GM12878 (cell line): Measurements from ENCODE around the gene CDYL2. TPM values are rescaled to one million over a fixed set of nuclear protein-coding genes. Genes with fewer than 3 reads are reported as not detected.

Experiments used
- ATAC-seq: fragments of 200-7000 bp; cut with Tn5 transposase; 3 replicates; pipeline ENCODE4 v1.9.1; 2020; ENCODE audit warnings: mild to moderate bottlenecking, moderate library complexity
- BruUV-seq: library from RNA; stranded (reverse); fragments of 400-500 nt; replicated peaks from 2 replicates; lab custom pipeline; 2021; lab: Mats Ljungman, UMichigan
- CTCF ChIA-PET: fragments of 300-600 bp; sonication (Branson Sonifier 250); formaldehyde crosslinking; extraction: SDS; loops from one replicate; lab custom pipeline; 2021; ENCODE audit warnings: inconsistent platforms; lab: Yijun Ruan, JAX
- POLR2A ChIA-PET: fragments of 350-600 bp; formaldehyde crosslinking; extraction: SDS; loops from one replicate; lab custom pipeline; 2021; ENCODE audit warnings: inconsistent platforms; lab: Charles Lee
- RAD21 ChIA-PET: fragments of 300-600 bp; sonication (Branson Sonifier 250); formaldehyde crosslinking; loops from one replicate; lab custom pipeline; 2023; ENCODE audit warnings: antibody characterized with exemption; ENCODE audit not compliant: unreplicated experiment; lab: Charles Lee
- SMC1A ChIA-PET: fragments of 300-600 bp; sonication (Branson Sonifier 250); formaldehyde crosslinking; loops from one replicate; lab custom pipeline; 2023; ENCODE audit not compliant: unreplicated experiment, uncharacterized antibody; lab: Charles Lee
- DNase-seq: peaks from one replicate; pipeline ENCODE4 v3.0.0-alpha.2; 2011; ENCODE audit warnings: low read depth, low spot score
- FAIRE-seq: peaks from 3 replicates; lab custom pipeline; 2011; peaks lifted over from hg19 to GRCh38; lab: Jason Lieb, UNC
- H2AFZ ChIP-seq: 2 replicates; pipeline ENCODE4 v1.6.0; 2011; ENCODE audit warnings: low read depth, low read length, control low read depth; ENCODE audit not compliant: control insufficient read depth
- H3K27ac ChIP-seq: 2 replicates; pipeline ENCODE4 v1.5.1; 2011; ENCODE audit warnings: control low read depth; ENCODE audit not compliant: control insufficient read depth, insufficient read depth
- H3K27me3 ChIP-seq, 2 experiments: replicated peaks in 1 of 2; 2 replicates each; pipeline versions ENCODE4 v1.6.0 to v1.6.1; 2011; ENCODE audit warnings: low read length in 1 of 2; ENCODE audit not compliant: control insufficient read depth in 2 of 2, insufficient read depth in 2 of 2
- H3K36me3 ChIP-seq, 2 experiments: 2 replicates each; pipeline ENCODE4 v1.5.1; 2011; ENCODE audit warnings: low read length in 1 of 2; ENCODE audit not compliant: control insufficient read depth in 2 of 2, insufficient read depth in 2 of 2
- H3K4me1 ChIP-seq: 2 replicates; pipeline ENCODE4 v1.6.1; 2011; ENCODE audit warnings: mild to moderate bottlenecking, low read length, moderate library complexity, mixed read lengths; ENCODE audit not compliant: control insufficient read depth, insufficient read depth
- H3K4me2 ChIP-seq: 2 replicates; pipeline ENCODE4 v1.6.0; 2011; ENCODE audit warnings: control low read depth; ENCODE audit not compliant: control insufficient read depth, insufficient read depth
- H3K4me3 ChIP-seq: fragments of 200-600 bp; sonication (generic); 2 replicates; pipeline ENCODE4 v1.5.1; 2016
- H3K79me2 ChIP-seq: 2 replicates; pipeline ENCODE4 v1.6.0; 2011; ENCODE audit warnings: low read length; ENCODE audit not compliant: control insufficient read depth, insufficient read depth
- H3K9ac ChIP-seq: 2 replicates; pipeline ENCODE4 v1.8.0; 2011; ENCODE audit warnings: low read length, control low read depth, mixed read lengths; ENCODE audit not compliant: control insufficient read depth, insufficient read depth
- H3K9me3 ChIP-seq: replicated peaks from 3 replicates; pipeline ENCODE4 v1.5.1; 2011; ENCODE audit warnings: mild to moderate bottlenecking, low read length; ENCODE audit not compliant: control insufficient read depth, insufficient read depth
- H4K20me1 ChIP-seq: 2 replicates; pipeline ENCODE4 v1.6.0; 2011; ENCODE audit not compliant: control insufficient read depth, insufficient read depth
- BHLHE40 ChIP-seq, 2 experiments: fragments of 450-650 bp in 1 of 2; IDR thresholded peaks; 2 replicates each; pipeline ENCODE4 v1.6.1; 2011 to 2017; ENCODE audit warnings: low read depth in 2 of 2, borderline replicate concordance in 1 of 2, improper control_type of control experiment in 1 of 2, low read length in 1 of 2, mild to moderate bottlenecking in 1 of 2
- EGR1 ChIP-seq, 2 experiments: IDR thresholded peaks; 1 replicate in 1 of 2; 2 replicates in 1 of 2; pipeline ENCODE4 v1.6.1; 2011 to 2012; ENCODE audit warnings: low read depth in 2 of 2, low read length in 2 of 2, borderline replicate concordance in 1 of 2, mild to moderate bottlenecking in 1 of 2, moderate library complexity in 1 of 2
- HDGF ChIP-seq: fragments of 450-650 bp; IDR thresholded peaks from 2 replicates; pipeline ENCODE4 v1.6.1; 2016; ENCODE audit warnings: antibody characterized with exemption
- HSF1 ChIP-seq: fragments of 150-350 bp; IDR thresholded peaks from 2 replicates; pipeline ENCODE4 v1.6.1; 2014; ENCODE audit warnings: mild to moderate bottlenecking, low read depth, low read length
- KAT2A ChIP-seq: conservative IDR thresholded peaks from 2 replicates; pipeline ENCODE4 v1.6.1; 2011; ENCODE audit warnings: low read depth, low read length; ENCODE audit not compliant: control insufficient read depth
- KLF5 ChIP-seq: fragments of 450-650 bp; IDR thresholded peaks from 2 replicates; pipeline ENCODE4 v1.6.1; 2014; ENCODE audit warnings: mild to moderate bottlenecking; ENCODE audit not compliant: partially characterized antibody
- MAX ChIP-seq: IDR thresholded peaks from 2 replicates; pipeline ENCODE4 v1.6.1; 2012; ENCODE audit warnings: low read depth, low read length, improper control_type of control experiment
- NKRF ChIP-seq: fragments of 450-650 bp; conservative IDR thresholded peaks from 2 replicates; pipeline ENCODE4 v1.6.1; 2017; ENCODE audit warnings: mild to moderate bottlenecking, moderate library complexity
- SUZ12 ChIP-seq: fragments of 200-600 bp; sonication (generic); IDR thresholded peaks from one replicate; pipeline ENCODE4 v1.6.1; 2018; ENCODE audit warnings: antibody characterized with exemption, mild to moderate bottlenecking; ENCODE audit not compliant: unreplicated experiment
- ZNF217 ChIP-seq: fragments of 450-650 bp; IDR thresholded peaks from 2 replicates; pipeline ENCODE4 v1.6.1; 2017; ENCODE audit warnings: antibody characterized with exemption, mild to moderate bottlenecking
- WGBS: methylation state at CpG from one replicate; pipeline ENCODE4 v1.1.6; 2016; ENCODE audit warnings: low lambda C conversion rate; ENCODE audit not compliant: insufficient replicate concordance, insufficient coverage; ENCODE audit errors: missing lambda C conversion rate; 5-methylcytosine and 5-hydroxymethylcytosine counted together
- in situ Hi-C: fragments of 300-500 bp; cut with MboI; formaldehyde crosslinking; loops from 9 replicates; pipeline ENCODE4 v1.14.3; 2018; ENCODE audit warnings: mixed read lengths
- intact Hi-C: fragments of 100-400 bp; cut with micrococcal nuclease; formaldehyde crosslinking; loops from one replicate; pipeline ENCODE4 v1.14.2; 2022; ENCODE audit not compliant: unreplicated experiment
- polyA plus RNA-seq, 11 experiments: library from polyadenylated mRNA; depleted of rRNA in 4 of 11; unstranded in 6 of 11; stranded (reverse) in 5 of 11; fragments of >200 nt; fragmentation: Nextera tagmentation in 4 of 11; fragmentation: Illumina TruSeq in 1 of 11; extraction: Ambion mirVana in 4 of 11; extraction: Trizol in 1 of 11; gene quantifications; 1 replicate in 1 of 11; 2 replicates in 10 of 11; pipeline versions ENCODE4 v1.2.1 to v1.2.3, GENCODE V29; 2011 to 2016; ENCODE audit warnings: inconsistent platforms in 2 of 11, missing spikeins in 2 of 11, low read depth in 1 of 11
- total RNA-seq, 4 experiments: library from RNA; depleted of rRNA in 3 of 4; stranded (reverse); fragments of >200 nt in 3 of 4; fragmentation: Illumina TruSeq in 1 of 4; extraction: Trizol in 1 of 4; gene quantifications; 2 replicates each; pipeline versions ENCODE4 v1.2.1 to v1.2.3, GENCODE V29; 2013 to 2021
- TF ChIP-seq, protein P1 (sequence below): IDR thresholded peaks from 2 replicates; pipeline ENCODE4 v1.6.1; 2012; ENCODE audit warnings: low read depth, low read length, improper control_type of control experiment

The CDYL2 gene
- total and polyA plus RNA-seq, 10 of the 15 experiments (the other 5 are each of a cell fraction or from before 2014, with no cell fraction given) = 0.27 to 22.9 (median 3.9) TPM

GRCh38 chr16:80610481-80611156 is 193.8 kb downstream of the CDYL2 start:
- WGBS = 68% methylated on average over 9 of the region's 9 CpGs
- no peak for ATAC-seq
- DNase-seq = no peak
- no peak for TF ChIP-seq HSF1
- no peak for TF ChIP-seq MAX
- in situ Hi-C loops = no loop called here
- Histone ChIP-seq H3K9me3 (peaks cover 2% of the 10 kb centered on the region; the same call in 1 of the 3 replicates), H3K4me3 (no peak overlapping the region), H3K4me1 (no peaks in the 10 kb centered on the region), H3K9ac (no peak overlapping the region), H3K27ac (no peak overlapping the region), H3K79me2 (no peaks in the 10 kb centered on the region), H2AFZ (no peak overlapping the region), H4K20me1 (no peaks in the 10 kb centered on the region), H3K27me3 (no peaks in the 10 kb centered on the region), H3K4me2 (no peak overlapping the region), H3K36me3 (no peaks in the 10 kb centered on the region)
- CTCF ChIA-PET = no interaction called here
- no peak for FAIRE-seq
- POLR2A ChIA-PET = no interaction called here
- RAD21 ChIA-PET = interaction anchor here (1.1 kb wide), 1 partner anchor 214 kb away, joined by 3 read pairs; no protein-coding TSS in a partner anchor
- intact Hi-C loops = no loop called here
- BruUV-seq = no TSS peak
- SMC1A ChIA-PET = interaction anchor here (1.1 to 2.1 kb wide), 2 partner anchors 14 to 214 kb away, joined by 3 to 6 read pairs; no protein-coding TSS in a partner anchor

DNA sequence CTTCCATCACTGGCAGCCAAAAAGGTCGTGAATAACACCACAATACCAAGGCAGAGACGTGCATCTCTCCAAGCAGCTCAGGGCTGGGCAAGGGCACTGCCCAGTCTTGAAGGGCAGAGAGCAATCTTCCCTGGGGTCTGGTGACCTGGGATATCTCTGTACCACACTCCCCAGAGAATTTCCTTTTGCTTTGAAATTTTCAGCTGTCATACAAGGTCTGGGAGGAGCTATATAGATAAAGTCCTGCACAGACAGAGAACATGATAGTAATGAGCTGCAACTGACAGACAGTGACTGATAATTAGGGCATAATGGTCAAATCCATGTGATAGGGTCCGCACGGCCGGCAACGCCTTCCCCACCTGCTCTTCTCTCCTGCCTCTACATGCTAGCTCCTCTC is 195.5 kb downstream of the CDYL2 start:
- H3K4me1 ChIP-seq = no peaks in the 10 kb centered on the region
- peaks cover 2% of the 10 kb centered on the region; the same call in 1 of the 3 replicates for H3K9me3 ChIP-seq
- ChIA-PET SMC1A (no interaction called here), POLR2A (no interaction called here), RAD21 (no interaction called here), CTCF (no interaction called here)
- no peak overlapping the region for H3K4me3 ChIP-seq
- H3K27me3 ChIP-seq = no peaks in the 10 kb centered on the region
- ATAC-seq (no peak), DNase-seq (no peak), FAIRE-seq (no peak)
- no peak overlapping the region for H3K27ac ChIP-seq
- H3K36me3 ChIP-seq = no peaks in the 10 kb centered on the region
- 63% methylated on average over 6 of the region's 6 CpGs for WGBS
- H2AFZ ChIP-seq = no peak overlapping the region
- H4K20me1 ChIP-seq = no peaks in the 10 kb centered on the region
- in situ Hi-C loops = no loop called here
- no peak overlapping the region for H3K9ac ChIP-seq
- H3K79me2 ChIP-seq = no peaks in the 10 kb centered on the region
- no peak overlapping the region for H3K4me2 ChIP-seq
- intact Hi-C loops = no loop called here
- BruUV-seq = no TSS peak
- TF ChIP-seq ZNF217 (no peak), KLF5 (no peak), HDGF (no peak), KAT2A (no peak), EGR1 (IDR thresholded peaks at IDR 0.05; ENCODE audit: borderline replicate concordance in 1 of 2, low read depth in 2 of 2, low read length in 2 of 2) (no peak), NKRF (no peak), BHLHE40 (IDR thresholded peaks at IDR 0.05; ENCODE audit: borderline replicate concordance in 1 of 2, low read depth in 2 of 2, low read length in 1 of 2) (no peak), SUZ12 (no peak)
- TF ChIP-seq, protein P1, sequence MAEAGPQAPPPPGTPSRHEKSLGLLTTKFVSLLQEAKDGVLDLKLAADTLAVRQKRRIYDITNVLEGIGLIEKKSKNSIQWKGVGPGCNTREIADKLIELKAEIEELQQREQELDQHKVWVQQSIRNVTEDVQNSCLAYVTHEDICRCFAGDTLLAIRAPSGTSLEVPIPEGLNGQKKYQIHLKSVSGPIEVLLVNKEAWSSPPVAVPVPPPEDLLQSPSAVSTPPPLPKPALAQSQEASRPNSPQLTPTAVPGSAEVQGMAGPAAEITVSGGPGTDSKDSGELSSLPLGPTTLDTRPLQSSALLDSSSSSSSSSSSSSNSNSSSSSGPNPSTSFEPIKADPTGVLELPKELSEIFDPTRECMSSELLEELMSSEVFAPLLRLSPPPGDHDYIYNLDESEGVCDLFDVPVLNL = no peak
